Activated CD8-positive, alpha-beta memory T cell treated with anti-CD3 and anti-CD28 coated beads, Interleukin-2, amount 50 U/mL, for 1 hour (primary cell): ENCODE results near the gene CCSER1.

Experiments used
- DNase-seq: peaks from one replicate; pipeline ENCODE4 v3.0.0-alpha.2; 2020; ENCODE audit errors: extremely low read depth

CCSER1 gene

GRCh38 chr4:90127706-90128345 lies 632 bp downstream of the CCSER1 start:
- DNase-seq: no peak

GRCh38 chr4:90128961-90129495 lies 1.8 kb downstream of the CCSER1 start:
- no peak for DNase-seq

GRCh38 chr4:90130076-90130475 lies 2.9 kb downstream of the CCSER1 start:
- no peak for DNase-seq

- DNase-seq: no peak
Observed at GRCh38 chr4:90137555-90137954, 10.4 kb downstream of the CCSER1 start.

GRCh38 chr4:90142081-90142480 lies 14.9 kb downstream of the CCSER1 start:
- DNase-seq: no peak

- no peak for DNase-seq
Observed at GRCh38 chr4:90145319-90145718, 18.1 kb downstream of the CCSER1 start.

GRCh38 chr4:90146306-90146705 lies 19.1 kb downstream of the CCSER1 start:
- no peak for DNase-seq

GRCh38 chr4:90148574-90149148 lies 21.5 kb downstream of the CCSER1 start:
- no peak for DNase-seq

GRCh38 chr4:90152024-90152423 lies 24.8 kb downstream of the CCSER1 start:
- no peak for DNase-seq

- DNase-seq: no peak
Observed at GRCh38 chr4:90159193-90159592, 32.0 kb downstream of the CCSER1 start.

GRCh38 chr4:90160044-90160443 lies 32.9 kb downstream of the CCSER1 start:
- DNase-seq: no peak

GRCh38 chr4:90162566-90162965 lies 35.4 kb downstream of the CCSER1 start:
- no peak for DNase-seq

GRCh38 chr4:90163872-90164271 lies 36.7 kb downstream of the CCSER1 start:
- no peak for DNase-seq

- no peak for DNase-seq
Observed at GRCh38 chr4:90165883-90166282, 38.7 kb downstream of the CCSER1 start.

- no peak for DNase-seq
Observed at GRCh38 chr4:90171491-90171890, 44.3 kb downstream of the CCSER1 start.

- DNase-seq: no peak
Observed at GRCh38 chr4:90174621-90175023, 47.4 kb downstream of the CCSER1 start.

- no peak for DNase-seq
Observed at GRCh38 chr4:90181644-90182043, 54.5 kb downstream of the CCSER1 start.

- no peak for DNase-seq
Observed at GRCh38 chr4:90183254-90183653, 56.1 kb downstream of the CCSER1 start.

GRCh38 chr4:90184560-90184959 lies 57.4 kb downstream of the CCSER1 start:
- no peak for DNase-seq

- DNase-seq: no peak
Observed at GRCh38 chr4:90185416-90185815, 58.2 kb downstream of the CCSER1 start.

- DNase-seq: no peak
Observed at GRCh38 chr4:90186229-90186628, 59.0 kb downstream of the CCSER1 start.

GRCh38 chr4:90187148-90187884 lies 60.1 kb downstream of the CCSER1 start:
- DNase-seq: no peak

GRCh38 chr4:90189178-90189577 lies 62.0 kb downstream of the CCSER1 start:
- DNase-seq: no peak
